Smooth muscle cell of the umbilical artery (primary cell): ENCODE data around the gene CDKN2B. TPM values are rescaled to one million over a fixed set of nuclear protein-coding genes. Genes with fewer than 3 reads are reported as not detected.

Experiments
- total RNA-seq: library from RNA; depleted of rRNA; stranded (reverse); fragments of >200 nt; gene quantifications from 2 replicates; pipeline ENCODE4 v1.2.3, GENCODE V29; 2014

Gene CDKN2B, protein sequence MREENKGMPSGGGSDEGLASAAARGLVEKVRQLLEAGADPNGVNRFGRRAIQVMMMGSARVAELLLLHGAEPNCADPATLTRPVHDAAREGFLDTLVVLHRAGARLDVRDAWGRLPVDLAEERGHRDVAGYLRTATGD
- 74.0 and 173 TPM in 2 replicates for total RNA-seq

DNA sequence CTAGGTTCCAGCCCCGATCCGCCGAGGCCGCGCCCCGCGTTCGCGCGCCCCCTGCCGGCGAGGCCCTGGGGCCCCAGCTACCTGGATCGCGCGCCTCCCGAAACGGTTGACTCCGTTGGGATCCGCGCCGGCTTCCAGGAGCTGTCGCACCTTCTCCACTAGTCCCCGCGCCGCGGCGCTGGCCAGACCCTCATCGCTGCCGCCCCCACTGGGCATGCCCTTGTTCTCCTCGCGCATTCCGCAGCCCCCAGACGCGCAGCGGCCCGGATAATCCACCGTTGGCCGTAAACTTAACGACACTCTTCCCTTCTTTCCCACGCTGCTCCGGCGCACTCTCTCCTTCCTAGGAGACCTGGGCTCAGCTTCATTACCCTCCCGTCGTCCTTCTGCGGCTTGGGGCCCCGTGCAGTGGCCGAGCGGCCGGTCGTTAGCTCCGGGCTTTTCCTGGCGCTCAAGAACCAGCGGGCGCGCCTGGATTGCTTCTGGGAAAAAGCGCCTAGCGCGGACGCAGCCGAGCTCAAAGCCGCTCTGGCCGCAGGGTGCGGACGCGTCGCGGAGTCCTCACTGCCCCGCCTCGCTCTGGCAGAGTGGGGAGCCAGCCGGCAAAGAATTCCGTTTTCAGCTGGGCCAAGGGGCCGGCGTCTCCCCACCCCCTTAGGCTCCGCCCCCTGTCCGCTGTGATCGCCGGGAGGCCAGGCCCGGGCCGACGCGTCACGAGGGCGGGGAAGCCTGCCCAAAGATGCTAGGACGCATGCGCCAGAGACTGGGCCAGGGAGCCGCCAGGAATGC is at the start of gene CDKN2B:
Gene CDKN2B, minus strand, starts transcription at position 589 of the 789 bp plus-strand sequence. Its CDS starts 352 bp downstream, at position 237.

DNA sequence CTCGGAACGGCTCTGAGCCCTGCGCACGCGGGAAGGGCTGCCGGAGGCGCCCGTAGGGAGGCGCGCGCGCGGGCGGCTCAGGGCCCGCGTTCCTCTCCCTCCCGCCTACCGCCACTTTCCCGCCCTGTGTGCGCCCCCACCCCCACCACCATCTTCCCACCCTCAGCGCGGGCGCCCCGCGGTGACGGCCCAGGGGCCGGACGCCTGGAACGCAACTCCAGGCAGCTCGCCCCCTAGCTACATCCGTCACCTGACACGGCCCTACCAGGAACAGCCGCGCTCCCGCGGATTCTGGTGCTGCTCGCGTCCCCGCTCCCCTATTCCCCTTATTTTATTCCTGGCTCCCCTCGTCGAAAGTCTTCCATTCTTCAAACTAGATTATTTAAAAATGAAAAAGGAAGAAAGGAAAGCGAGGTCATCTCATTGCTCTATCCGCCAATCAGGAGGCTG is 14.5 kb downstream of the CDKN2B start, which contains the start of gene CDKN2B-AS1:
Gene CDKN2B-AS1, plus strand, starts transcription at position 236 of the 450 bp plus-strand sequence.

DNA sequence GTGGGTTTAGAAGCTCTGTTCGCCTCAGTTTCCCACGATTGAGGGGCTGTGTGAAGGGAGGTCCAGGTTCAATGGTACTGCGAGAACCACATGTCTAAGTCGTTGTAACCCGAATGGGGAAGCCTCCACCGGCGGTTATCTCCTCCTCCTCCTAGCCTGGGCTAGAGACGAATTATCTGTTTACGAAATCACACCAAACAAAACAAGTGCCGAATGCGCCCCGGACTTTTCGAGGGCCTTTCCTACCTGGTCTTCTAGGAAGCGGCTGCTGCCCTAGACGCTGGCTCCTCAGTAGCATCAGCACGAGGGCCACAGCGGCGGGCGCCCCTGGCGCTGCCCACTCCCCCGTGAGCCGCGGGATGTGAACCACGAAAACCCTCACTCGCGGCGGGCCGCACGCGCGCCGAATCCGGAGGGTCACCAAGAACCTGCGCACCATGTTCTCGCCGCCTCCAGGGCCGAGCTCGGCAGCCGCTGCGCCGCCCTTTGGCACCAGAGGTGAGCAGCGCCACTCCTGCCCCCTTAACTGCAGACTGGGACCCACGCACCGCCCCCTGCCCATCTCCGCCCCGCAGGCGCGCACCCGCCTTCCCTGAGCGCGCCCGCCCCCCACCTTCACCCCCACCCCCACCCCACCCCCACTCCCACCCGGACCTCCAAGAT is 15.1 kb downstream of the CDKN2B start, which contains the start of gene CDKN2A:
Gene CDKN2A, minus strand, starts transcription at position 500 of the 663 bp plus-strand sequence.

Other genes starting within 250 kb of the CDKN2B start
- 40.1 and 88.5 TPM in 2 replicates for gene MTAP, start 206.7 kb downstream of the CDKN2B start, total RNA-seq
- 25.8 and 27.9 TPM in 2 replicates for gene CDKN2A, start 14.9 kb downstream of the CDKN2B start, total RNA-seq
- gene CDKN2B-AS1, start 14.5 kb downstream of the CDKN2B start, total RNA-seq: 4.2 and 6.5 TPM in 2 replicates